GM12892 (cell line): ENCODE measurements around the gene ZNF117. TPM values are rescaled to one million over a fixed set of nuclear protein-coding genes. Genes with fewer than 3 reads are reported as not detected.
"Not testable (repeated sequence)": the region's sequence is repeated elsewhere in the genome, so short reads cannot be mapped to it uniquely, and the experiment has no call there.

Source experiments
- DNase-seq: peaks from one replicate; pipeline ENCODE4 v3.0.0; 2011; ENCODE audit not compliant: insufficient read length
- FAIRE-seq: peaks from 2 replicates; lab custom pipeline; 2011; peaks lifted over from hg19 to GRCh38; lab: Jason Lieb, UNC
- POLR2A ChIP-seq: IDR thresholded peaks from 2 replicates; pipeline ENCODE4 v1.6.1; 2011; ENCODE audit warnings: low read depth, low read length, control low read depth
- POLR2AphosphoS5 ChIP-seq: IDR thresholded peaks from 2 replicates; pipeline ENCODE4 v1.6.1; 2011; ENCODE audit warnings: low read depth, low read length, control low read depth
- TAF1 ChIP-seq: IDR thresholded peaks from 2 replicates; pipeline ENCODE4 v1.6.1; 2011; ENCODE audit warnings: low read depth, mild to moderate bottlenecking, control low read depth, low read length, borderline replicate concordance
- polyA plus RNA-seq: library from polyadenylated mRNA; unstranded; fragments of >200 nt; gene quantifications from one replicate; pipeline ENCODE4 v1.2.1, GENCODE V29; 2012; ENCODE audit warnings: missing spikeins, inconsistent platforms; ENCODE audit not compliant: missing spikeins

Gene ZNF117
- 5.7 TPM for polyA plus RNA-seq

- DNase-seq (no peak), FAIRE-seq (no peak)
- no peak for TF ChIP-seq POLR2AphosphoS5
- no peak for TF ChIP-seq POLR2A
- no peak for TF ChIP-seq TAF1
Measured at GRCh38 chr7:64990936-64991335, at the start of gene ZNF117. TSS of gene ZNF117 (minus strand) at chr7:64991036.

DNA sequence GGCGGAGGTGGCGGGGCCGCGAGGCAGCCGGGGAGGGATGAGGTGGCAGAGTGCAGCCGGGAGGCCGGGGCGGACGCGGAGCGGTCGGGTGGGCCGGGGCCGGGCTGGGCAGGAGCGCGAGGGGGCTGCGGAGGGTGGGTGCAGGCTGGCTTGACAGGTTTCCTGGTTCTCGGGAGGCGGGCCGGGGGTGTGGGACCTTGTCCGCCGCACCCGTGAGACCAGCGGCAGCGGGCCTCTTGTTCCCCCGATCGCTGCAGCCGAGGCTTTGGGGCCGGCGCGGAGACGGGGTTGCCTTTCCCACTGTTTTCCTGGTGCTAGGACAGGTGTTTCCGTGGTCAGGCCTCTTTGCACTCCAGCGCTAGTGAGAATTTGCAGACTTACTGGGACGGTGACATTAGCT, 47.9 kb upstream of the ZNF117 start:
- not testable (repeated sequence) for FAIRE-seq, DNase-seq

GRCh38 chr7:65037740-65038688, 47.2 kb upstream of the ZNF117 start:
- DNase-seq (peak; percentile 60), FAIRE-seq (peak; percentile 70)
- TF ChIP-seq POLR2AphosphoS5 (no peak), POLR2A (peak; percentile 26; the same call in 1 of the 2 replicates)

DNA sequence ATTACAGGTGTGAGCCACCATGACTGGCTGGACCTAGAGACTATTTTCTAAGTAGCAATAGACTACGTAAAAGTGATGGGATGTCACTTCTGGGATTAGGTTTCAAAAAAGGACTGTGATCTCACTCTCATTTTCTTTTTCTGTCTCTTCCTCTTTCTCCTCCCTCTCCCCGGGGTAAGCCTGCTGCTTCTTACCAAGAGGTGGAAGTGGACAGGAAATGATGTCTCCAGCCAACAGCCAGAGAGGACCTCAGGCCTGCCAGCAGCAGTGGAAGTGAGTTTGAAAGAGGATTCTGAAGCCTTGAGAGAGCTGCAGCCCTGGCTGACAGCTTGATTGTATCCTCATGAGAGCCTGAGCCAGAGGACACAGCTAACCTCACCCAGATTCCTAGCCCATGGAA, 45.7 kb upstream of the ZNF117 start:
- not testable (repeated sequence) for DNase-seq
- peak; percentile 64 for FAIRE-seq

DNA sequence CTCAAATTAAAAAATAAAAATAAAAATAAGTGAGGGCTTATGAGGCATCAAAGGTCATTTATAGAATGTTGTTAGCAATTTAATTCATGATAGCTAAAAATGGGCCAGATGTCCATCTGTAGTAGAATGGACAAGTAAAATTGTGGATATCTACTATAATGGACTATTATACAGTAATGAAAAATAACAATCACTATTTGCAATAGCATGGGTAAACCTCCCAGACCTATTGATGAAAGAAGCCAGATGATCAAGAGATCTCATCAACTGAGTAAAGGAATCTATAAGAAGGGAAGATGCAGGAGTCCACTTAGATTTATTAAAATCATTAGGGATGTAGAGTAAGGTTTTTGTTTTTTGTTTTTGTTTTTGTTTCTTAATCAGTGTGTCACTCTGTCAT, 44.6 kb upstream of the ZNF117 start:
- DNase-seq, FAIRE-seq: not testable (repeated sequence)

GRCh38 chr7:65034120-65034782, 43.4 kb upstream of the ZNF117 start:
- not testable (repeated sequence) for DNase-seq, FAIRE-seq

DNA sequence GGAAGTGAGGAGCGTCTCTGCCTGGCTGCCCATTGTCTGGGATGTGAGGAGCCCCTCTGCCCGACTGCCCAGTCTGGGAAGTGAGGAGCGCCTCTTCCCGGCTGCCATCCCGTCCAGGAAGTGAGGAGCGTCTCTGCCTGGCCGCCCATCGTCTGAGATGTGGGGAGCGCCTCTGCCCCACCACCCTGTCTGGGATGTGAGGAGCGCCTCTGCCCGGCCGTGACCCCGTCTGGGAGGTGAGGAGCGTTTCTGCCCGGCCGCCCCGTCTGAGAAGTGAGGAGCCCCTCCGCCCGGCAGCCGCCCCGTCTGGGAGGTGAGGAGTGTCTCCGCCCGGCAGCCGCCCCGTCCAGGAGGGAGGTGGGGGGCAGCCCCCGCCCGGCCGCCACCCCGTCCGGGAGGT, 42.6 kb upstream of the ZNF117 start:
- not testable (repeated sequence) for DNase-seq, FAIRE-seq

- DNase-seq, FAIRE-seq: not testable (repeated sequence)
Measured at GRCh38 chr7:65025023-65025422, 34.2 kb upstream of the ZNF117 start.

DNA sequence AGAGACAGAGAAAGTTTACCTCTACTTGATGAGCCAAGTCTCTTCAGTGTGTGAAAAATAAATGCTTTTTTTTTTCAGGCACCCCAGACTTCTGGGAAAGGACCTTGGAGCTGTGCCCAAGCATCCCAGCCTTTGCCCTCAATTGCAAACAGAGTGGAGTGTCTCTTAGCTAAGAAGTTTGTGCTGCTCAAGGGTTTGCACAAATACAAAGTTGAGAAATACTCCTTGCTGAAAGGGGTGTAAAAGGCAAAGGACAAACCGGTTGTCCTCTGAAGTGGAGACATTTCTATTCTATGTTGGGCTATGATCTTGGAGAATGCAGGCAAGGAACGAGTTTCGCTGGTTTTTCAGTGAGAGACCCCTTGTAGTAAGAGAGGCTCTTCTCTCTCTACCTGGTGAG, 30.1 kb upstream of the ZNF117 start:
- DNase-seq, FAIRE-seq: not testable (repeated sequence)

DNA sequence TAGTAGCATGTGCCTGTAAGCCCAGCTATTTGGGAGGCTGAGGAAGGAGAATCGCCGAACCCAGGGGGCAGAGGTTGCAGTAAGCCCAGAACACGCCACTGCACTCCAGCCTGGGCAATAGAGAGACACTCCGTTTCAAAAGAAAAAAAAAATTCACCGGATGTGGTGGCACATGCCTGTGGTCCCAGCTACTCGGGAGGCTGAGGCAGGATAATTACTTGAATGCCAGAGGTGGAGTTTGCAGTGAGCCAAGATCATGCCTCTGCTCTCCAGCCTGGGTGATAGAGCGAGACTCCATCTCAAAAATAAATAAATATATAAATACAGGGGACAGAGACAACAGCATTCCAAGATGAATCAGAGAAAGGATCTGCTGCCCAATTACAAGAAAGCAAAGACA, 19.0 kb upstream of the ZNF117 start:
- not testable (repeated sequence) for FAIRE-seq, DNase-seq

DNA sequence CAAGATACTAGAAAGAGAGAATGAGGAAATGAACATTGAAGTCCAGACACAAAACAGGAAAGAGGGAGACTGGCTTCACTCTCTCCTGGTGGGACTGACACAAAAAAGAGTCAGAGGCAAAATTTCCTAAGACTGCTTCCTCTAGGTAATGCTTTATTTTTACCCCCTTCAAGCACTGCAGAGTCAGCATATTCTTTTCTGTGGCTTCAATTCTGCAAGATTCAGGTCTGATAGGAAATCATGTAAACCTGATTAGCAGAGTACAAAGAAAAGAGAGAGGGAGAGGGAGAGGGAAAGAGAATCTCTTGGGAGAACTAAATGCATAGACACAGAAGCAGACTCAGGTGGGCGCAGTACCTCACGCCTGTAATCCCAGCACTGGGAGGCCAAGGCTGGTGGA, 18.6 kb upstream of the ZNF117 start:
- not testable (repeated sequence) for DNase-seq, FAIRE-seq

DNA sequence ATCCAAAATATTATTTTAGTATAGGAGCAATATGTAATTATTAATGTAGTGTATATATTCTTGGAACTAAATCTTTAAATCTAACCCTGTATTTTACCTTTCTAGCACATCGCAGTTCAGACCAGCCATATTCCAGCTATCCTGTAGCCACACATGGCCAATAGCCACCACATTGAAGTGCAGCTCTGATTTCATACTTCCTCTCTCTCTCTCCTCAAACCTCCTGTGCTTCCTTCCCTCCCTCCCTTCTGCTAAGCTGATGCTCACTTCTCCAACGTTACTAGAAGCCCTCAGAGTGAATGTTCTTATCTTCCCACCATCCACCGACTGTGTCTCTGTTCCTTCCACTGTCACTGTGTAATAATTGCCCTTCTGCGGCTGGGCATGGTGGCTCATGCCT, 16.2 kb upstream of the ZNF117 start:
- FAIRE-seq, DNase-seq: not testable (repeated sequence)

- FAIRE-seq: peak; percentile 88
- peak; percentile 84 for TF ChIP-seq TAF1
- TF ChIP-seq POLR2AphosphoS5: peak; percentile 97
- peak; percentile 97 for TF ChIP-seq POLR2A
- peak; percentile 82 for DNase-seq
Measured at GRCh38 chr7:65006094-65006992, 15.5 kb upstream of the ZNF117 start, which contains the start of gene ERV3-1. TSS of gene ERV3-1 (minus strand) at chr7:65006687. CDS start at chr7:64993026, 13,661 bp downstream.
